HG03039 (cell line): ENCODE data around the gene RMDN2.

ENCODE experiments used
- ATAC-seq: cut with Tn5 transposase; IDR thresholded peaks from one replicate; pipeline ENCODE4 v1.9.1; 2021; ENCODE audit warnings: mild to moderate bottlenecking, moderate library complexity; ENCODE audit not compliant: unreplicated experiment

The RMDN2 gene

GRCh38 chr2:37896319-37896718 is 28.8 kb upstream of the RMDN2 start:
- no peak for ATAC-seq

- no peak for ATAC-seq
Observed at GRCh38 chr2:37897511-37897910, 27.6 kb upstream of the RMDN2 start.

- no peak for ATAC-seq
Observed at GRCh38 chr2:37898448-37898847, 26.6 kb upstream of the RMDN2 start.

GRCh38 chr2:37902991-37903390 is 22.1 kb upstream of the RMDN2 start:
- ATAC-seq, result no peak

- ATAC-seq, result no peak
Observed at GRCh38 chr2:37904425-37904824, 20.7 kb upstream of the RMDN2 start.

- no peak for ATAC-seq
Observed at GRCh38 chr2:37904993-37905392, 20.1 kb upstream of the RMDN2 start.

GRCh38 chr2:37906131-37906530 is 19.0 kb upstream of the RMDN2 start:
- no peak for ATAC-seq

- no peak for ATAC-seq
Observed at GRCh38 chr2:37907501-37908225, 17.4 kb upstream of the RMDN2 start.

- ATAC-seq, result no peak
Observed at GRCh38 chr2:37911296-37911873, 13.7 kb upstream of the RMDN2 start.

GRCh38 chr2:37912056-37912455 is 13.0 kb upstream of the RMDN2 start:
- ATAC-seq, result no peak

- no peak for ATAC-seq
Observed at GRCh38 chr2:37912616-37913015, 12.5 kb upstream of the RMDN2 start.

- ATAC-seq, result no peak
Observed at GRCh38 chr2:37914340-37914739, 10.7 kb upstream of the RMDN2 start.

- ATAC-seq, result no peak
Observed at GRCh38 chr2:37915773-37916172, 9.3 kb upstream of the RMDN2 start.

GRCh38 chr2:37916512-37917082 is 8.5 kb upstream of the RMDN2 start:
- no peak for ATAC-seq

- ATAC-seq, result no peak
Observed at GRCh38 chr2:37917281-37918228, 7.5 kb upstream of the RMDN2 start.

GRCh38 chr2:37918742-37919186 is 6.3 kb upstream of the RMDN2 start:
- ATAC-seq, result no peak

- ATAC-seq, result no peak
Observed at GRCh38 chr2:37919631-37920032, 5.5 kb upstream of the RMDN2 start.

- ATAC-seq, result no peak
Observed at GRCh38 chr2:37920570-37920969, 4.5 kb upstream of the RMDN2 start.

GRCh38 chr2:37921781-37922180 is 3.3 kb upstream of the RMDN2 start:
- ATAC-seq, result no peak

- ATAC-seq, result no peak
Observed at GRCh38 chr2:37923308-37924055, 1.6 kb upstream of the RMDN2 start.

GRCh38 chr2:37926635-37927034 is 1.5 kb downstream of the RMDN2 start:
- no peak for ATAC-seq
